ENCODE data around the gene NDUFAF3.
A peak's percentile ranks its signal among the peaks of the same experiment; 100 is the strongest.

Gene NDUFAF3

GRCh38 chr3:48999085-48999858, 22.6 kb upstream of the NDUFAF3 start:
- TF ChIP-seq, protein P1, sequence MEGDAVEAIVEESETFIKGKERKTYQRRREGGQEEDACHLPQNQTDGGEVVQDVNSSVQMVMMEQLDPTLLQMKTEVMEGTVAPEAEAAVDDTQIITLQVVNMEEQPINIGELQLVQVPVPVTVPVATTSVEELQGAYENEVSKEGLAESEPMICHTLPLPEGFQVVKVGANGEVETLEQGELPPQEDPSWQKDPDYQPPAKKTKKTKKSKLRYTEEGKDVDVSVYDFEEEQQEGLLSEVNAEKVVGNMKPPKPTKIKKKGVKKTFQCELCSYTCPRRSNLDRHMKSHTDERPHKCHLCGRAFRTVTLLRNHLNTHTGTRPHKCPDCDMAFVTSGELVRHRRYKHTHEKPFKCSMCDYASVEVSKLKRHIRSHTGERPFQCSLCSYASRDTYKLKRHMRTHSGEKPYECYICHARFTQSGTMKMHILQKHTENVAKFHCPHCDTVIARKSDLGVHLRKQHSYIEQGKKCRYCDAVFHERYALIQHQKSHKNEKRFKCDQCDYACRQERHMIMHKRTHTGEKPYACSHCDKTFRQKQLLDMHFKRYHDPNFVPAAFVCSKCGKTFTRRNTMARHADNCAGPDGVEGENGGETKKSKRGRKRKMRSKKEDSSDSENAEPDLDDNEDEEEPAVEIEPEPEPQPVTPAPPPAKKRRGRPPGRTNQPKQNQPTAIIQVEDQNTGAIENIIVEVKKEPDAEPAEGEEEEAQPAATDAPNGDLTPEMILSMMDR (IDR thresholded peaks at IDR 0.05; ENCODE audit: insufficient read depth, low read depth, low read length, missing control alignments), result no peak
- H3K4me3 ChIP-seq (ENCODE audit: low read length), result no peak overlapping the region
- no peak for DNase-seq (ENCODE audit: low read depth)

- no peak overlapping the region for H3K4me3 ChIP-seq (ENCODE audit: low read length)
- TF ChIP-seq, protein P1 (IDR thresholded peaks at IDR 0.05; ENCODE audit: insufficient read depth, low read depth, low read length, missing control alignments), result no peak
- DNase-seq (ENCODE audit: low read depth), result no peak
Observed at GRCh38 chr3:49001155-49001554, 20.8 kb upstream of the NDUFAF3 start.

- TF ChIP-seq, protein P1 (IDR thresholded peaks at IDR 0.05; ENCODE audit: insufficient read depth, low read depth, low read length, missing control alignments), result no peak
- DNase-seq (ENCODE audit: low read depth), result peak; percentile 29
- H3K4me3 ChIP-seq (ENCODE audit: low read length), result no peak overlapping the region
Observed at GRCh38 chr3:49004352-49005302, 17.3 kb upstream of the NDUFAF3 start.

DNA sequence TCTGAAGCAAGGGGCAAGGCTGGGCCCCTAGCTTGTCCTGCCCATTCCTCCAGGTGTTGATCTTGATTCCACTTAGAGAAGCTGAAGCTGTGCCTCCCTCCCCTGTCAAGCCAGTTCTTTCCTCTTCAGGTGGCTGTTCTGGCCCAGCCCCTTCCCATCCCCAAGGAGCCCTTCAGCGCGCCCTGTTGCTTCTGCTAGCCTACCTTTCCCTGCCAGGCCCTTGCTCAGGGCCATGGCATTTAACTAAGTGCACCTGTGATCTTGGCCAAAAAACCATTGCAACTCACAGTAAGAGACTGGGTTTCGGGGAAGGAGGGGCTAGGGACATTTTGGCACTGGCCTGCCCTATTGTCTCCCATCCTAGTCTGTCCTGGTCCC, 16.6 kb upstream of the NDUFAF3 start:
- TF ChIP-seq, protein P1 (IDR thresholded peaks at IDR 0.05; ENCODE audit: insufficient read depth, low read depth, low read length, missing control alignments), result no peak
- no peak for DNase-seq (ENCODE audit: low read depth)
- no peak overlapping the region for H3K4me3 ChIP-seq (ENCODE audit: low read length)

GRCh38 chr3:49005998-49006397, 15.9 kb upstream of the NDUFAF3 start:
- TF ChIP-seq, protein P1 (IDR thresholded peaks at IDR 0.05; ENCODE audit: insufficient read depth, low read depth, low read length, missing control alignments), result no peak
- DNase-seq (ENCODE audit: low read depth), result no peak
- H3K4me3 ChIP-seq (ENCODE audit: low read length), result peak overlapping the region; percentile 82

- H3K4me3 ChIP-seq (ENCODE audit: low read length), result peak overlapping the region; percentile 82
- TF ChIP-seq, protein P1 (IDR thresholded peaks at IDR 0.05; ENCODE audit: insufficient read depth, low read depth, low read length, missing control alignments), result no peak
- no peak for DNase-seq (ENCODE audit: low read depth)
Observed at GRCh38 chr3:49006408-49007067, 15.4 kb upstream of the NDUFAF3 start.

Measured in epithelial cell of esophagus (primary cell).